GM19043 (cell line): ENCODE measurements around the gene PBRM1.

Source experiments
- ATAC-seq: cut with Tn5 transposase; IDR thresholded peaks from one replicate; pipeline ENCODE4 v1.9.1; 2021; ENCODE audit warnings: low read depth; ENCODE audit not compliant: unreplicated experiment

Gene PBRM1

DNA sequence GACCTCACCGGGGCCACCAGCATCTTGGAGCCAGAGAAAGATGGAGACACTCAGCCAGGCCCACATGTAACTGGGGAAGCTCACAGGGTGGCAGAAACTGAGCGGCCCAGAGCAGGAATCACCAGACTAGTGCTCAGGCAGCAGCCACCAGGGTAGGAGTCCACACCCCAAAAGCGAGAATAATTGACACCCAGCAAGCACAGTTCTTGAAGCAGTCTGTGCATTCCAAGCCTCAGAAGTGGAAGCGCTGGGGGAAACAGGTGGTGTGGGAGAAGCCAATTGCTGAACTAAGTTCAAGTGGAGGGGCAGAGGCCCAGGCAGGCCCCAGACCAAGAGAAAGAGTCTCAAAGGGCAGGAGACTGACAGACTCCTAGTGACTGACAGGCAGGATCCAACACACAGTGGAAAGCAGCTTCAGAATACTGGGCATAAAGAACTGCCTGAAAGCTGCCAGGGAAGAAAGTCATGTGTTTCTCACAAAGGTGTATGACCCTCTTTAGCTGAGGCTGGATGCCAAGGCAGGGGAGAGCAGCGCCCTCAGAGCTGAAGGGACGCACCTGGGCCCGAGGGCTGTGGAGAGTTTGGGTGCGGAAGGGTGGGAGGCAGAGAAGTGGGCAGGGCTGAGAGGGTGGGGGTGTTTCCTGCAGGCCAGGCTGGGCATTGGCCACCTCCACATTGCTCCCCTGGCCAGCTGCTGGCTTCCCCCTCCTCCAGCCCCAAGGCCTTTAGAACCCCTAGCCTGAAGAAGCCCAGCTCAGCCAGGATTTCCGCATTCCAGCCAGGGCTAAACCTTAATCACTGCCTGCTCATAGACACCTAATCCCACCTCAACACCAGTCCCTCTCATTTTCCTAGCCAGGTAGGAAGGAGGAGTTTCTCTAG is 159.8 kb downstream of the PBRM1 start:
- no peak for ATAC-seq

DNA sequence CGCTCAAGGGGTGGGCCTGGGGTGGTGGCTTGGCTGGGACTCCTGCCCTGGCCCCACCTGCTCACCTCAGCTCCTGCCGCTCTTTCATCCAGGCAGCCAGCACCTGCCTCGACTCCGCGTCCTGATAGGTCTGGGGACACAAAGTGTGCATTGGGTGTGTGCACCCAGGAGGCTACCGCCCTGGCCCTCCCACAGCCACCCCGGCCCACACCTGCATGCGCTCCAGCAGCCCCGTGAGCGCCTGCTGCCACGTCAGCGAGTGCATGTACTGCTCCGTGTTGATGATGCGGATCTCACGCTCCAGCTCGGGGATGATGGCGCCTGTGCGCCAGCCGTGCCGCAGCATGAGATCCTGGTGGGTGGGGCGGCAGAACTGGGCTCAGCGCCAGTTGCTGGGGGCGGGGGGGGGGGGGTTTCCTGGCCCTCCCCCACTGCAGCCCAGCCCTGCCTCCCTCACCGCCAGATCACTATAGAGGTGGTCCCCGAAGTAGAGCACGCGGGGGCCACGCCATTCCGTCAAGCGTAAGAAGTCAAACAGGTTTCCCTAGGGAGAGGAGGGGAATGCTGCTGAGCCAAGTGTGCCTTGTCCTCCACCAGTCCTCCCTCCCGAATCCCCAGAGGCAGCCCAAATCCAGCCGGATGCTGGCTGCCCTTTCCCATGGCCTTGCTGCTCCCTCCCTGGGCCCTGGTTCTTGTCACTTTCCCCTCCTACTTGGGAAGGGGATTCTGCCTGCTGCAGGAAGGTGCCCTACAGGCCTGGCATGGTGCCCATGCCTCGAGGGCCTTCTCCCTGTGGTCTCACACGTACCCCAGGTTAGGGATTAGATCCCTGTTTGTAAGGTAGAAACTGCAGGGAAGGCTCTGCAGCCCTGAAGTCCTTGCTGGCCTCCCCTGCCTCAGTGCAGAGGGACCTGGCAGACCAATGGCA is 160.7 kb downstream of the PBRM1 start:
- no peak for ATAC-seq

DNA sequence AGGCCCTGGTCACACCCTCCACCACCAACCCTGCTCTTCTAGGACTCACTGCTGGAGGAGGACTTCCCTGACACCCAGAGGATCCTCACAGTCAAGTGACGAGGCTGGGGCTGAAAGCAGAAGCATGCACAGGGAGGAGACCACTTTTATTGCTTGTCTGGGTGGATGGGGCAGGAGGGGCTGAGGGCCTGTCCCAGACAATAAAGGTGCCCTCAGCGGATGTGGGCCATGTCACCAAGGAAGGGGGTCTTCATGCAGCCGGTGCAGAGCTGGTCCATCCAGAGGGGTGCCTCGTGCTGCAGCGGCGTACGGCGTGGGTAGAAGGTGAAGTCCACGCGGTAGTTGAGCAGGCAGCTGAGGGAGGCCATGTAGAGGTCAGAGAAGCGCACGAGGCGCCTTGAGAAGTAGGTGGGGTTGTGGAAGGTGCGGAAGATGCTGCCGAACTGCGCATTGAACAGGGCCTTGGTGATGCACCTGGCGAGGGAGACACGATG is 161.4 kb downstream of the PBRM1 start:
- no peak for ATAC-seq

DNA sequence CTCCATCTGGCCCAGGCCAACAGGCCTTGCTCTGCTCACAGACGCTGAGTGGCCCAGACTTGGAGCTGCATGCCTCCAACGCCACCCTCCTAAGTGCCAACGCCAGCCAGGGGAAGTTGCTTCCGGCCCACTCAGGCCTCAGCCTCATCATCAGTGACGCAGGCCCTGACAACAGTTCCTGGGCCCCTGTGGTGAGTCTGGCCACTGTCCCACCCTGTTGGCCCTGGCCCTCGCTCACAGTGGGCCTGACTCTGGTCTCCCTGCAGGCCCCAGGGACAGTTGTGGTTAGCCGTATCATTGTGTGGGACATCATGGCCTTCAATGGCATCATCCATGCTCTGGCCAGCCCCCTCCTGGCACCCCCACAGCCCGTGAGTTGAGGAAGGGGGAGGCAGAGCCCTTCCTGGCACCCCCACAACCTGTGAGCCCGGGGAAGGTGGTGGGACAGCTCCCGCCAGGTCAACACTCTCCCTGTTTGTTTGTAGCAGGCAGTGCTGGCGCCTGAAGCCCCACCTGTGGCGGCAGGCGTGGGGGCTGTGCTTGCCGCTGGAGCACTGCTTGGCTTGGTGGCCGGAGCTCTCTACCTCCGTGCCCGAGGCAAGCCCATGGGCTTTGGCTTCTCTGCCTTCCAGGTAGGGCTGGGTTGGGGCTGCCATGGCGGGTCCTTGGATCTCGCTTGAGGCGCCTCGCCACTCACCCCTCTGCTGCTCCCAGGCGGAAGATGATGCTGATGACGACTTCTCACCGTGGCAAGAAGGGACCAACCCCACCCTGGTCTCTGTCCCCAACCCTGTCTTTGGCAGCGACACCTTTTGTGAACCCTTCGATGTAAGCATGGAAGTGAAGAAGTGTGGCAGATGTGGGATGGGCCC is 162.1 kb downstream of the PBRM1 start:
- ATAC-seq: no peak

DNA sequence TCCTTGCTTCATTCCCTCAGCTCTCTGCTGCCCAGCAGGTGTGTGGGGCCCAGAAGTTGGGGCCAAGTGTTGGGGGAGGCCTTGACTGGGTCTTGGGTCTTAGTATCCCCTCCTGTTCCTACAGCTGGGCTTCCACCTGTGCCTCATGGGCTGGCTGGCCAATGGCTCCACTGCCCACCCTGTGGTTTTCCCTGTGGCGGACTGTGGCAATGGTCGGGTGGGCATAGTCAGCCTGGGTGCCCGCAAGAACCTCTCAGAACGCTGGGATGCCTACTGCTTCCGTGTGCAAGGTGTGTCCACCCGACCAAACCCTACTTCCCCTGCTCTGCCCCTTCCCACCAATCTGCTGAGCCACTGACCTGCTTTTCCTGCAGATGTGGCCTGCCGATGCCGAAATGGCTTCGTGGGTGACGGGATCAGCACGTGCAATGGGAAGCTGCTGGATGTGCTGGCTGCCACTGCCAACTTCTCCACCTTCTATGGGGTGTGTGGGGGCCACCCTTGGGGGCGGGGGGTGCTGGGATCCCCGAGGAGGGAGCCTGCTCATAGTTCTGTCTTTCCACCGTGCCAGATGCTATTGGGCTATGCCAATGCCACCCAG is 163.0 kb downstream of the PBRM1 start:
- ATAC-seq: no peak

DNA sequence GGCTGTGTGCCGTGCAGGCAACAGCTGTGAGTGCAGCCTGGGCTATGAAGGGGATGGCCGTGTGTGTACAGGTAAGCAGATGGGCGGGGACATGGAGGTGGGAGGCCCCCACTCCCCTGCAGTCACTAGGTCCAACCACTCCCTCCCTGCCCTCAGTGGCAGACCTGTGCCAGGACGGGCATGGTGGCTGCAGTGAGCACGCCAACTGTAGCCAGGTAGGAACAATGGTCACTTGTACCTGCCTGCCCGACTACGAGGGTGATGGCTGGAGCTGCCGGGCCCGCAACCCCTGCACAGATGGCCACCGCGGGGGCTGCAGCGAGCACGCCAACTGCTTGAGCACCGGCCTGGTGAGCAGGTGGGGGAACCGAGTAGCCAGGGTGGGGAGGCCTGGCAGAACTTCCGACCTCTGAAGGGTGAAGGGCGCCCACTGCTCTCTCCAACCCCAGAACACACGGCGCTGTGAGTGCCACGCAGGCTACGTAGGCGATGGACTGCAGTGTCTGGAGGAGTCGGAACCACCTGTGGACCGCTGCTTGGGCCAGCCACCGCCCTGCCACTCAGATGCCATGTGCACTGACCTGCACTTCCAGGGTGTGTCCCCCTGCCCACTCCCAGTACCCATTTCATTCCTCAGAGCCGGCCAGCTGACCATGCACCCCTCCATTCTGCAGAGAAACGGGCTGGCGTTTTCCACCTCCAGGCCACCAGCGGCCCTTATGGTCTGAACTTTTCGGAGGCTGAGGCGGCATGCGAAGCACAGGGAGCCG is 163.6 kb downstream of the PBRM1 start:
- no peak for ATAC-seq

DNA sequence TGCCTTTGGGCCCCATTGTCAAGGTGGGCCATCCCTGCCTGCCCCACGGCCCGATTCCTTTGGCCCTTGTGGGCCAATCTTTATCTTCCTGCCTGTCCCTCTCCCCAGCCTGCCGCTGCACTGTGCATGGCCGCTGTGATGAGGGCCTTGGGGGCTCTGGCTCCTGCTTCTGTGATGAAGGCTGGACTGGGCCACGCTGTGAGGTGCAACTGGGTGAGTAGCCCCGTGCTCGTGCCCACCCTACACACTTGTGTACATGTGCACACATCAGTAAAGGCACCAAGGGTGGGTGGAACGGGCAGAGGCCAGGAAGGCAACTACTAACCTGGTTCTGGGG is 164.3 kb downstream of the PBRM1 start:
- no peak for ATAC-seq

DNA sequence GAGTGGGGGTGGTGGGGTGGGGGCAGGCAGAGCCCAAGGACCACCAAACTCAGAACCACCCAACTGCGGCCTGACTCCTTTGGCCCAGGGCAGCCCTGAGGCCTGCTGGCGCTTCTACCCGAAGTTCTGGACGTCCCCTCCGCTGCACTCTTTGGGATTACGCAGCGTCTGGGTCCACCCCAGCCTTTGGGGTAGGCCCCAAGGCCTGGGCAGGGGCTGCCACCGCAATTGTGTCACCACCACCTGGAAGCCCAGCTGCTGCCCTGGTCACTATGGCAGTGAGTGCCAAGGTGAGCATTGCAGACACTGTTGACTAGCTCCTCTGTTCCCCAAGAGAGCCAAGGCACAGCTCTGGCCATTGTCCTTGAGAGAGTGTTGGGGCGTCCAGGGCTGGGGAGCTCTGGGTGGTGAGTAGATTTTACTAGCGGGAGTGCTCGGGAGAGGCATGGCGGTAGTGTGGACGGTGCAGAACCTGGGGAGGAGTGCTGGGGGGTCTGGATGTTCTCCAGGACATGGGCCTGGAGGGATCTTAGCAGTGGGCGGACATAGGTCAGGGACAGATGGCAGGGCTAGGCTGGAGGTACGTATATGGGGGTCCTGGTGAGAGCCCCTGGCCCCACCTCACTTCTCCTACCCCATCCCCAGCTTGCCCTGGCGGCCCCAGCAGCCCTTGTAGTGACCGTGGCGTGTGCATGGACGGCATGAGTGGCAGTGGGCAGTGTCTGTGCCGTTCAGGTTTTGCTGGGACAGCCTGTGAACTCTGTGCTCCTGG is 164.8 kb downstream of the PBRM1 start:
- no peak for ATAC-seq

DNA sequence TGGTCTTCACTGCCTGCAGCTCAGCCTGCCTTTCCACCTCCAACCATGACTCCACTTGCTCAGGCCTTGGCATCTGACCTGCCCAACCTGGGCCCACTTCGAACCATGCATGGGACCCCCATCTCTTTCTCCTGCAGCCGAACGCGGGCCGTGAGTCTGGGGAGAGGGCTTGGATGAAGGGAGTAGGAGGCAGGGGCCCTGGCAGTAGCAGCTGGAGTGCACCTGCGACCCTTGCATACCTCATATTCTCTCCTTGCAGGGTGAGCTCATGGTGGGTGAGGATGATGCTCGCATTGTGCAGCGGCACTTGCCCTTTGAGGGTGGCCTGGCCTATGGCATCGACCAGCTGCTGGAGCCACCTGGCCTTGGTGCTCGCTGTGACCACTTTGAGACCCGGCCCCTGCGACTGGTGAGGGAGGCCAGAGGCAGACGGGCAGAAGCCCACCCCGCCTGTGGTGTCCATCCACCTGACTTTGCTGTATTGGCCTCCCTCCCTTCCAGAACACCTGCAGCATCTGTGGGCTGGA is 165.5 kb downstream of the PBRM1 start:
- no peak for ATAC-seq

DNA sequence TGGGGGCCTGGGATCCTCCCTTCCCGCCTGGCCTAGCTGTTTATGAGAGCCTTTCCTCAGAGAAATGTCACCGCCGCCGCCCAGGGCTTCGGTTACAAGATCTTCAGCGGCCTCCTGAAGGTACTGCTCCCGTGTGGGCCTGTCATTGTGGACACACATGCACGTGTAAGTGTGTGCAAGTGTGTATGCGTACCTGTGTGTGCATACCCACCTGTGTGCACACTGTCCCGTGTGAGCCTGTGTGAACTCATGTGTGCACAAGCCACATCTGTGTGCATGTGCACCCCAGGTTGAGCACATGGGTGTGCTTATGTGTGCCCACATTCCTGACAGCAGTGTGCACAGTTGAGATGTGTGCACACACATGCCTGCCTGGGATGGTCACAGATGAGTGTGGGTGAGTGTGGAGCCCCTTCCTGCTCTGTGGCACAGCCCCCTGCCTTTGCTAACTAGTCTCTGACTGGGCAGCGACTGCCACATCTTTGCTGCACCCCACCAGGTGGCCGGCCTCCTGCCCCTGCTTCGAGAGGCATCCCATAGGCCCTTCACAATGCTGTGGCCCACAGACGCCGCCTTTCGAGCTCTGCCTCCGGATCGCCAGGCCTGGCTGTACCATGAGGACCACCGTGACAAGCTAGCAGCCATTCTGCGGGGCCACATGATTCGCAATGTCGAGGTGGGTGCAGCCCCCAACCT is 166.1 kb downstream of the PBRM1 start:
- ATAC-seq: no peak

DNA sequence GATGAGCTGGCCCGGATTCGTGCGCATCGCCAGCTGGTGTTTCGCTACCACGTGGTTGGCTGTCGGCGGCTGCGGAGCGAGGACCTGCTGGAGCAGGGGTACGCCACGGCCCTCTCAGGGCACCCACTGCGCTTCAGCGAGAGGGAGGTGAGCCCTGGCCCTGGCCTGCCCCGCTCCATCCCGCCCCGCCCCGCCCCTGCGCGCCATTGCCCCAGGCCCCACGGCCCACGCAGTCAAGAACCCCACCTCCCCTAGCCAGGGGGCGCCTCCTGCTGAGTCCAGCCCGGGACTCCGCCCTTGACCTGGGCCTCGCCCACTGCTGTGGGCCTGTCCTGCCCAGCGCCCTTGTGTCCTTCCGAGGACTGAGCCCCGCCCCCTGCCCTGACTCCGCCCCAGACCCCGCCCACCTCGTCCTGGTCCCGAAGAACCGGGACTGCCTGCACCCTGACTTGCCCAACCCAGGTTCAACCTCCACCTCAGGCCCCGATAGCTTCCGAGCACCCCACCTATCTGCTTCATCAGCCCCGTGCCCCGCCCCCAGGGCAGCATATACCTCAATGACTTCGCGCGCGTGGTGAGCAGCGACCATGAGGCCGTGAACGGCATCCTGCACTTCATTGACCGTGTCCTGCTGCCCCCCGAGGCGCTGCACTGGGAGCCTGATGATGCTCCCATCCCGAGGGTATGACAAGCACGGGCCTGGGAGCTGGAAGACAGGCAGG is 166.8 kb downstream of the PBRM1 start:
- ATAC-seq: no peak

DNA sequence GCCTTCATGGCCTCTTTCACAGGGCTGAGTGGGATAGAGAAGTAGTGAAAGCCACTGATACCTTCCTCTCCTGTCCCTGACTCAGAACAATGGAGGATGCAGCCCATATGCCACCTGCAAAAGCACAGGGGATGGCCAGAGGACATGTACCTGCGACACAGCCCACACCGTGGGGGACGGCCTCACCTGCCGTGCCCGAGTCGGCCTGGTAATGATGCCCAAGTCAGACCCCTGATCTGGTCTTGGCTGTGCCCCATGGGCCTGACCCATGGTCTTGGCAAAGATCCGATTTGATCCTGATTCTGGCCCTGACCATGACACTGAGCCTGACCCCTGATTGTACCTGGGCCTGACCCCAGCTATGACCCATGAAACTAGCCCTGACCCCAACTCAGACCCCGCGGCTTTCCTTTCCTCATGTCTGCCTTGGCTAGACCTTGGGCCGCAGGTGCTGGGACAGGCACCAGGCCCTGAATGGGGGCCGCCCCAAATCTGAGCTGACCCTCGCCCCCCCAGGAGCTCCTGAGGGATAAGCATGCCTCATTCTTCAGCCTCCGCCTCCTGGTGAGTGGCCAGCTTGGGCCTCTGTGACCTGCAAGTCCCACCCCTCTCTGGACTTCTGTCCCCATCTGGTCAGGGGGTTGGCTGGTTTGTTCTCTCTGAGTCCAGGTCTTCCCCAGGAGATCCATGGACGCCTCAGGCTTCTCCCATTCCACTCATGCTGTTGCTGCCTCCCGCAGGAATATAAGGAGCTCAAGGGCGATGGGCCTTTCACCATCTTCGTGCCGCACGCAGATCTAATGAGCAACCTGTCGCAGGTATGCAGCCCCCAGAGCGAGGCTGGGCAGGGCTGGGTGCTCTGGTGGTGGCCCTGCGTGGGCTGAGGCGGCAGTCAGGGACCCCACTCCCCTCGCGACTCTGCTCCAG is 167.7 kb downstream of the PBRM1 start:
- ATAC-seq: no peak

DNA sequence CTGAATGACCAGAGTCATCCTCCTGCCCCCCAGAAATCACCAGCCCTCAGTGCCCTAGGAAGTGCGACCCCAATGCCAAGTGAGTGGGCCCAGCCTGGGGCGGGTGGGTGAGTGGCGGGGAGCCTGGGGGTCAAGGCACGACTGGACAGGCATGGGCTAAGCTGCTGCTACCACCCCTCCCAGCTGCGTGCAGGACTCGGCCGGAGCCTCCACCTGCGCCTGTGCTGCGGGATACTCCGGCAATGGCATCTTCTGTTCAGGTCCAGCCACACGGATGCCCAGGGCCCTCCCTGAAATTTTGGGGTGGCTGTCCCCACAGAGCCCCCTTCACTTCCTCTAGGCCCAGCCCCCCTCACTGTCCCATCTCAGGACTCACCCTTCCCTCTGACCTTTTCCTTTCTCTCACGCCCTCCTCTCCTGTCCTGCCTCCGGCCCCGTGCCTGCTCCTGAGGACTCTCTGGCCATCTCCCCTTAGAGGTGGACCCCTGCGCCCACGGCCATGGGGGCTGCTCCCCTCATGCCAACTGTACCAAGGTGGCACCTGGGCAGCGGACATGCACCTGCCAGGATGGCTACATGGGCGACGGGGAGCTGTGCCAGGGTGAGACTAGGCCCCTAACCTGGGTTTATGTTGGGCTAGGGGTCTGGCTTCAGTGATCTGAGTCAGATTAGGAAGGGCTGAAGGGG is 169.1 kb downstream of the PBRM1 start:
- ATAC-seq: no peak

DNA sequence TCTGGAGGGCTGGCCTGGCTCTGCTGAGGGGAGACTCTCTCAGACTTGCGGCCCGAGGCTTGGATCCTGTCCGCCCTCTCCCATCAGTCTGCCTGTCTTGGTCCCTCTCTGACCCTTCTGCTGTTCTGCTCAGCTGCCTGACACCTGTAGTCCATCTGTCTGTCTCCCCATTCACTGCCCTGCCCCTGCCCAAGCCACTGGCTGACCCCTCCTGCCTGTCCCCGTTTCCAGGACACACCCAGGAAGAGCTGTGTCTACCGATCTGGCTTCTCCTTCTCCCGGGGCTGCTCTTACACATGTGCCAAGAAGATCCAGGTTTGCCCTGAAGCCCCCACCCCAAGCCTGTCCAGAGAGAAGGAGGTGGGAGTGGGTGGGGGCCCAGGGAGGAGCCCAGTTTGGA is 170.5 kb downstream of the PBRM1 start:
- ATAC-seq: no peak

DNA sequence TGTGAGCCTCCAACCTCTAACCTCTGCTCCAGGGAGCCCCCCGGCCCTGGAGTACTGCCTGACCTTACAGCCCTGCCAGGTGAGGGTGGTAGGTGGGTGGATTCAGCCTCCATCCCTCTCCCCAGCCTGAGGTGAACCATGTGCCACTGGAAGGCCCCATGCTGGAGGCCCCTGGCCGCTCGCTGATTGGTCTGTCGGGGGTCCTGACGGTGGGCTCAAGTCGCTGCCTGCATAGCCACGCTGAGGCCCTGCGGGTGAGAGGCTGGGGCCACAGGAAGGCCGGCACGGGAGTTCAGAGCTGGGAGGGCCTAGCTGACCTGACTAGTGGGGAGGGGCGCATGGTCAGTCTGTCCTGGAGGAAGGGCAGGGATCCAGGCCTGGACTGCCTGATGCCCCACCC is 171.1 kb downstream of the PBRM1 start:
- ATAC-seq: no peak

DNA sequence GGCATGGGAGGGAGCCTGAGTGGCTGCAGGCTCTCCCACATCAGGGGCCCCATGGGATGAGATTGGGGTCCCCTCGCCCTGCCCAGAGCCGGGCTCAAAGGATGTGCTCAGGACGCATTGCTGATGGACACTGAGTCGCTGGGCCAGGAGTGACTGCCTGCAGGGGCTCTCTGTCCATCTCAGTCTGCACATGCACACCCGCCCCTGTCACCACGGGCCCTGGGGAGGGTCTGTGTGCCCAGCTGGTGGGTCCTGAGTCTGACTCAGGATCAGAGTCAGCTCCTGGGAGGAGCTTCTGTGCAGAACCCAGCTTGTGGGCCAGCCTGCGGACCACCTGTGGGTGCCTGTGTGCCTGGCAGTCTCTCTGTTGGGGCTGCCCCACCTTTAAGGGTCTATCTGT is 172.4 kb downstream of the PBRM1 start:
- no peak for ATAC-seq
